Fibroblast of pulmonary artery (primary cell): Measurements from ENCODE around the gene POLQ.
"Not testable (repeated sequence)": the region's sequence is repeated elsewhere in the genome, so short reads cannot be mapped to it uniquely, and the experiment has no call there.

Source experiments
- DNase-seq: peaks from one replicate; pipeline ENCODE4 v3.0.0-alpha.2; 2010; ENCODE audit warnings: low read depth
- H3K4me3 ChIP-seq: replicated peaks from 2 replicates; pipeline ENCODE4 v1.5.1; 2011; ENCODE audit warnings: low read depth, mild to moderate bottlenecking, control low read depth, low read length, moderate library complexity
- CTCF ChIP-seq: IDR thresholded peaks from 2 replicates; pipeline ENCODE4 v1.5.1; 2011; ENCODE audit warnings: mild to moderate bottlenecking, control low read depth, low read length, inconsistent platforms; ENCODE audit errors: missing control alignments

The POLQ gene

GRCh38 chr3:121467085-121467484 lies 78.7 kb downstream of the POLQ start:
- TF ChIP-seq CTCF, result no peak
- no peak for DNase-seq
- H3K4me3 ChIP-seq, result no peak overlapping the region

- no peak for TF ChIP-seq CTCF
- no peak overlapping the region for H3K4me3 ChIP-seq
- no peak for DNase-seq
Measured at GRCh38 chr3:121463745-121464144, 82.0 kb downstream of the POLQ start.

- no peak for DNase-seq
- no peak for TF ChIP-seq CTCF
- no peak overlapping the region for H3K4me3 ChIP-seq
Measured at GRCh38 chr3:121462565-121462964, 83.2 kb downstream of the POLQ start.

GRCh38 chr3:121451752-121452151 lies 94.0 kb downstream of the POLQ start:
- H3K4me3 ChIP-seq, result not testable (repeated sequence)

GRCh38 chr3:121443456-121443855 lies 102.3 kb downstream of the POLQ start:
- H3K4me3 ChIP-seq, result no peak overlapping the region

More at GRCh38 chr3:121451752-121452151, 94.0 kb downstream of the POLQ start:
- DNase-seq, result not testable (repeated sequence)

GRCh38 chr3:121436641-121437040 lies 109.1 kb downstream of the POLQ start:
- no peak for DNase-seq
- TF ChIP-seq CTCF, result no peak
- no peak overlapping the region for H3K4me3 ChIP-seq

More at GRCh38 chr3:121443456-121443855, 102.3 kb downstream of the POLQ start:
- TF ChIP-seq CTCF, result no peak
- no peak for DNase-seq

GRCh38 chr3:121436074-121436473 lies 109.7 kb downstream of the POLQ start:
- no peak for TF ChIP-seq CTCF
- no peak for DNase-seq

More at GRCh38 chr3:121436074-121436473, 109.7 kb downstream of the POLQ start:
- no peak overlapping the region for H3K4me3 ChIP-seq
